Jurkat, Clone E6-1 (cell line): ENCODE data around the gene RIN2.
"Not testable (repeated sequence)": the region's sequence is repeated elsewhere in the genome, so short reads cannot be mapped to it uniquely, and the experiment has no call there.

Experiments used
- DNase-seq: peaks from one replicate; pipeline ENCODE4 v3.0.0-alpha.2; 2011; ENCODE audit warnings: low read depth, low spot score
- H3K4me3 ChIP-seq: 2 replicates; pipeline ENCODE4 v1.5.1; 2011; ENCODE audit warnings: mild to moderate bottlenecking, low read length, control low read depth, moderate library complexity

RIN2 gene

GRCh38 chr20:19781235-19781634, 23.2 kb downstream of the RIN2 start:
- no peak overlapping the region for H3K4me3 ChIP-seq
- no peak for DNase-seq

GRCh38 chr20:19782669-19783068, 24.6 kb downstream of the RIN2 start:
- no peak overlapping the region for H3K4me3 ChIP-seq
- no peak for DNase-seq

GRCh38 chr20:19783966-19784401, 25.9 kb downstream of the RIN2 start:
- no peak for DNase-seq
- no peak overlapping the region for H3K4me3 ChIP-seq

GRCh38 chr20:19784511-19785172, 26.6 kb downstream of the RIN2 start:
- no peak overlapping the region for H3K4me3 ChIP-seq

GRCh38 chr20:19785173-19785982, 27.3 kb downstream of the RIN2 start:
- no peak for DNase-seq
- H3K4me3 ChIP-seq: no peak overlapping the region

More at GRCh38 chr20:19784511-19785172, 26.6 kb downstream of the RIN2 start:
- DNase-seq: peak; percentile 65

GRCh38 chr20:19785983-19786285, 27.9 kb downstream of the RIN2 start:
- DNase-seq: no peak

GRCh38 chr20:19786311-19786710, 28.3 kb downstream of the RIN2 start:
- no peak for DNase-seq

More at GRCh38 chr20:19785983-19786285, 27.9 kb downstream of the RIN2 start:
- H3K4me3 ChIP-seq: no peak overlapping the region

GRCh38 chr20:19787366-19787765, 29.3 kb downstream of the RIN2 start:
- H3K4me3 ChIP-seq: no peak overlapping the region
- DNase-seq: no peak

More at GRCh38 chr20:19786311-19786710, 28.3 kb downstream of the RIN2 start:
- H3K4me3 ChIP-seq: no peak overlapping the region

- H3K4me3 ChIP-seq: no peak overlapping the region
- DNase-seq: no peak
Measured at GRCh38 chr20:19789009-19789408, 31.0 kb downstream of the RIN2 start.

GRCh38 chr20:19789446-19789845, 31.4 kb downstream of the RIN2 start:
- H3K4me3 ChIP-seq: no peak overlapping the region
- DNase-seq: no peak

- no peak for DNase-seq
- no peak overlapping the region for H3K4me3 ChIP-seq
Measured at GRCh38 chr20:19791887-19792286, 33.8 kb downstream of the RIN2 start.

- H3K4me3 ChIP-seq: no peak overlapping the region
- DNase-seq: no peak
Measured at GRCh38 chr20:19793716-19794115, 35.7 kb downstream of the RIN2 start.

GRCh38 chr20:19794941-19795340, 36.9 kb downstream of the RIN2 start:
- no peak for DNase-seq
- H3K4me3 ChIP-seq: no peak overlapping the region

GRCh38 chr20:19799325-19799724, 41.3 kb downstream of the RIN2 start:
- H3K4me3 ChIP-seq: no peak overlapping the region
- DNase-seq: no peak

GRCh38 chr20:19802099-19802491, 44.0 kb downstream of the RIN2 start:
- DNase-seq: no peak
- H3K4me3 ChIP-seq: no peak overlapping the region

GRCh38 chr20:19802492-19803158, 44.6 kb downstream of the RIN2 start:
- no peak overlapping the region for H3K4me3 ChIP-seq
- no peak for DNase-seq

- DNase-seq, H3K4me3 ChIP-seq: not testable (repeated sequence)
Measured at GRCh38 chr20:19806276-19806675, 48.2 kb downstream of the RIN2 start.

- no peak for DNase-seq
- no peak overlapping the region for H3K4me3 ChIP-seq
Measured at GRCh38 chr20:19806806-19807190, 48.7 kb downstream of the RIN2 start.

GRCh38 chr20:19807191-19807945, 49.3 kb downstream of the RIN2 start:
- no peak for DNase-seq
- no peak overlapping the region for H3K4me3 ChIP-seq
